B cell (primary cell): ENCODE data around the gene CASS4. TPM values are rescaled to one million over a fixed set of nuclear protein-coding genes. Genes with fewer than 3 reads are reported as not detected.

Source experiments
- ATAC-seq: fragments of 200-7000 bp; cut with Tn5 transposase; one replicate; pipeline ENCODE4 v1.10.0; 2021; ENCODE audit warnings: low read depth, mild to moderate bottlenecking, moderate number of reproducible peaks, moderate library complexity
- CTCF ChIA-PET: fragments of 350-600 bp; sonication (Branson Sonifier 250); formaldehyde crosslinking; loops from one replicate; lab custom pipeline; 2021; ENCODE audit warnings: antibody characterized with exemption, inconsistent platforms; lab: Charles Lee
- POLR2A ChIA-PET: fragments of 350-600 bp; sonication (Branson Sonifier 250); formaldehyde crosslinking; loops from one replicate; lab custom pipeline; 2021; ENCODE audit warnings: antibody characterized with exemption; lab: Charles Lee
- DNase-seq: peaks from one replicate; pipeline ENCODE4 v3.0.0; 2013
- H2AFZ ChIP-seq: 2 replicates; pipeline ENCODE4 v1.6.1; 2012; ENCODE audit warnings: mild to moderate bottlenecking, low read depth, low read length; ENCODE audit not compliant: insufficient read depth, poor library complexity, severe bottlenecking
- H3K27ac ChIP-seq, 2 donors: 1 replicate in 1 of 2; 2 replicates in 1 of 2; pipeline ENCODE4 v1.5.1; 2012 to 2013; ENCODE audit warnings: low read length in 2 of 2, mild to moderate bottlenecking in 2 of 2, moderate library complexity in 1 of 2
- H3K27me3 ChIP-seq, 4 experiments: fragments of 200-600 bp in 1 of 4; sonication (generic) in 1 of 4; replicated peaks in 1 of 4; 1 replicate in 2 of 4; 2 replicates in 2 of 4; pipeline versions ENCODE4 v1.6.1 to v1.7.0; 2013 to 2016; ENCODE audit warnings: low read length in 3 of 4, mild to moderate bottlenecking in 2 of 4, mixed read lengths in 1 of 4, moderate library complexity in 1 of 4; ENCODE audit not compliant: insufficient read depth in 4 of 4, control insufficient read depth in 3 of 4; ENCODE audit errors: control extremely low read depth in 1 of 4
- H3K36me3 ChIP-seq, 2 experiments: replicated peaks in 1 of 2; 1 replicate in 1 of 2; 2 replicates in 1 of 2; pipeline versions ENCODE4 v1.6.1 to v1.7.1; 2013; ENCODE audit warnings: low read length in 1 of 2; ENCODE audit not compliant: insufficient read depth in 2 of 2, control insufficient read depth in 1 of 2; ENCODE audit errors: control extremely low read depth in 1 of 2, extremely low read depth in 1 of 2
- H3K4me1 ChIP-seq, 2 donors: fragments of 200-600 bp in 1 of 2; sonication (generic) in 1 of 2; 1 replicate in 1 of 2; 2 replicates in 1 of 2; pipeline versions ENCODE4 v1.5.1 to v1.6.1; 2013 to 2017; ENCODE audit warnings: low read length in 2 of 2; ENCODE audit not compliant: control insufficient read depth in 2 of 2, insufficient read depth in 2 of 2
- H3K4me2 ChIP-seq: replicated peaks from 2 replicates; pipeline ENCODE3; 2012; ENCODE audit warnings: mild to moderate bottlenecking, low read depth, low read length; ENCODE audit not compliant: poor library complexity, severe bottlenecking
- H3K4me3 ChIP-seq, 5 experiments: fragments of 200-600 bp in 1 of 5; sonication (generic) in 1 of 5; 1 replicate in 3 of 5; 2 replicates in 2 of 5; pipeline versions ENCODE4 v1.5.1 to v1.7.0; 2011 to 2016; ENCODE audit warnings: low read length in 4 of 5, mild to moderate bottlenecking in 4 of 5, low read depth in 2 of 5, control low read depth in 1 of 5, moderate library complexity in 1 of 5; ENCODE audit not compliant: insufficient read depth in 1 of 5; ENCODE audit errors: control extremely low read depth in 1 of 5, extremely low read depth in 1 of 5
- H3K79me2 ChIP-seq: fragments of 200-600 bp; sonication (generic); one replicate; pipeline ENCODE4 v1.6.0; 2016; ENCODE audit warnings: low read length; ENCODE audit not compliant: control insufficient read depth, insufficient read depth
- H3K9ac ChIP-seq: fragments of 200-600 bp; sonication (generic); 2 replicates; pipeline ENCODE4 v1.6.1; 2017; ENCODE audit warnings: mild to moderate bottlenecking, low read length, moderate library complexity
- H3K9me3 ChIP-seq, 3 donors: one replicate each; pipeline versions ENCODE4 v1.6.1 to v1.7.1; 2013; ENCODE audit warnings: low read length in 2 of 3; ENCODE audit not compliant: control insufficient read depth in 2 of 3, insufficient read depth in 1 of 3; ENCODE audit errors: control extremely low read depth in 1 of 3
- H4K20me1 ChIP-seq: 2 replicates; pipeline ENCODE4 v1.6.0; 2012; ENCODE audit warnings: mild to moderate bottlenecking, low read length; ENCODE audit not compliant: insufficient read depth, control insufficient read depth, poor library complexity, severe bottlenecking
- H3K27ac Mint-ChIP-seq: one replicate; pipeline ENCODE4 v1.8.0; 2021; ENCODE audit warnings: mixed read lengths
- H3K27me3 Mint-ChIP-seq: one replicate; pipeline ENCODE4 v1.8.0; 2021; ENCODE audit warnings: mixed read lengths
- H3K4me1 Mint-ChIP-seq: one replicate; pipeline ENCODE4 v1.8.0; 2021; ENCODE audit warnings: mixed read lengths
- H3K4me3 Mint-ChIP-seq: one replicate; pipeline ENCODE4 v1.8.0; 2021; ENCODE audit warnings: mixed read lengths
- H3K9me3 Mint-ChIP-seq: one replicate; pipeline ENCODE4 v1.8.0; 2022; ENCODE audit warnings: mixed read lengths; ENCODE audit not compliant: insufficient read depth
- CTCF ChIP-seq: fragments of 200-600 bp; IDR thresholded peaks from one replicate; pipeline ENCODE4 v1.8.0; 2022; ENCODE audit warnings: antibody characterized with exemption, mild to moderate bottlenecking
- EZH2 ChIP-seq: IDR thresholded peaks from 2 replicates; pipeline ENCODE4 v1.6.1; 2012; ENCODE audit warnings: borderline replicate concordance, low read depth, mild to moderate bottlenecking, moderate library complexity, low read length; ENCODE audit not compliant: insufficient read depth, poor library complexity, severe bottlenecking
- WGBS: methylation state at CpG from one replicate; pipeline ENCODE4 v1.1.5; 2013; ENCODE audit warnings: missing lambda C conversion rate; ENCODE audit not compliant: insufficient coverage; 5-methylcytosine and 5-hydroxymethylcytosine counted together
- intact Hi-C: fragments of 100-400 bp; cut with micrococcal nuclease; formaldehyde crosslinking; loops from one replicate; pipeline ENCODE4 v1.10.0; 2022
- polyA plus RNA-seq: library from polyadenylated mRNA; depleted of rRNA; stranded (reverse); fragments of >200 nt; gene quantifications from 2 replicates; pipeline ENCODE4 v1.2.3, GENCODE V29; 2012
- total RNA-seq, 2 donors: library from RNA; stranded (reverse); fragments of 120-200 nt in 1 of 2; gene quantifications; 1 replicate in 1 of 2; 2 replicates in 1 of 2; pipeline versions ENCODE4 v1.2.3 to v1.2.4, GENCODE V29; 2013 to 2022

Gene CASS4
- total and polyA plus RNA-seq, 2 donors (not counting 1 experiment from before 2014, with no cell fraction given): 0.42 to 0.45 TPM

GRCh38 chr20:56371977-56372376 lies 40.1 kb upstream of the CASS4 start:
- Histone ChIP-seq H4K20me1 (no peaks in the 10 kb centered on the region), H3K36me3 (peaks cover 2 to 6% of the 10 kb centered on the region in 2 experiments), H3K9me3 (no peaks in the 10 kb centered on the region), H2AFZ (no peak overlapping the region), H3K9ac (no peak overlapping the region), H3K4me1 (no peaks in the 10 kb centered on the region), H3K79me2 (no peaks in the 10 kb centered on the region), H3K4me3 (no peak overlapping the region), H3K4me2 (no peak overlapping the region), H3K27me3 (no peaks in the 10 kb centered on the region), H3K27ac (no peak overlapping the region)
- Mint-ChIP-seq H3K4me3 (no peak overlapping the region), H3K4me1 (peaks cover 2% of the 10 kb centered on the region), H3K9me3 (no peaks in the 10 kb centered on the region), H3K27ac (no peak overlapping the region), H3K27me3 (no peaks in the 10 kb centered on the region)
- intact Hi-C loops: no loop called here
- DNase-seq (no peak), ATAC-seq (no peak)
- 96% methylated on average over 6 of the region's 11 CpGs for WGBS
- ChIA-PET POLR2A (no interaction called here), CTCF (interaction anchor here (1.1 kb wide), 1 partner anchor 133 kb away, joined by 3 read pairs; no protein-coding TSS in a partner anchor)
- TF ChIP-seq CTCF (no peak), EZH2 (no peak)

- no peak overlapping the region for H2AFZ ChIP-seq
- POLR2A ChIA-PET: no interaction called here
- H3K4me3 Mint-ChIP-seq: no peak overlapping the region
Measured at GRCh38 chr20:56372850-56373249, 39.2 kb upstream of the CASS4 start.

More at GRCh38 chr20:56372850-56373249, 39.2 kb upstream of the CASS4 start:
- no peaks in the 10 kb centered on the region for H3K27me3 ChIP-seq
- TF ChIP-seq CTCF (no peak), EZH2 (no peak)
- H3K9ac ChIP-seq: no peak overlapping the region
- no peak overlapping the region for H3K4me3 ChIP-seq
- H3K36me3 ChIP-seq: peaks cover 2 to 6% of the 10 kb centered on the region in 2 experiments
- no peaks in the 10 kb centered on the region for H3K27me3 Mint-ChIP-seq
- H3K4me1 Mint-ChIP-seq: peaks cover 2% of the 10 kb centered on the region
- no peaks in the 10 kb centered on the region for H4K20me1 ChIP-seq
- no peak overlapping the region for H3K27ac ChIP-seq
- no peaks in the 10 kb centered on the region for H3K9me3 Mint-ChIP-seq
- DNase-seq: no peak
- WGBS: 80% methylated on average over 1 of the region's 1 CpG
- H3K4me1 ChIP-seq: no peaks in the 10 kb centered on the region
- no peak overlapping the region for H3K4me2 ChIP-seq
- CTCF ChIA-PET: no interaction called here
- H3K9me3 ChIP-seq: no peaks in the 10 kb centered on the region
- H3K79me2 ChIP-seq: no peaks in the 10 kb centered on the region
- no peak for ATAC-seq
- no peak overlapping the region for H3K27ac Mint-ChIP-seq
- intact Hi-C loops: no loop called here
